WTC11 (cell line): ENCODE data around the gene ZC2HC1C.

ENCODE experiments used
- ZNF121 ChIP-seq: sonication (generic); formaldehyde crosslinking; IDR thresholded peaks from 2 replicates; pipeline ENCODE4 v1.8.0; 2023; ENCODE audit warnings: missing genetic modification reagents
- TF ChIP-seq, protein P1 (sequence below): sonication (generic); formaldehyde crosslinking; IDR thresholded peaks from 2 replicates; pipeline ENCODE4 v1.8.0; 2022; ENCODE audit warnings: mild to moderate bottlenecking, missing genetic modification reagents

DNA sequence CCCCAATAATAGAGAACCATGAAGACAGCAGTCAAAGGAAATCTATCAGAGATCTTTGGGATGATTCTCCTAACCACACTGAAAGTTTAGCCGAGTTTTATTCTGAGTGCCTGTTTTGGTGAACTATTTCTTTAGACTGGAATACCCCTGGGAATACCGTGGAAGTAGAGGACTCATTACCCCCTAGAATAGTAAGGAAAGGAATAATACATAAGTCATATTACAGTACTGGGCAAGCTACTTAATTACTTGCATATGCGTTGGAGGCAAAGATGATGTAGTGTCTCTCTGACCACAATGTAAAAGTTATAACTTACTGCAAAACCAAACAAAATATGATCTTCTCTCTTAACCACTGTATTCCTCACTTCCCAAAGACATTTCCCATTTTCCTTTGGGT lies 25.5 kb downstream of the ZC2HC1C start:
- TF ChIP-seq, protein P1, sequence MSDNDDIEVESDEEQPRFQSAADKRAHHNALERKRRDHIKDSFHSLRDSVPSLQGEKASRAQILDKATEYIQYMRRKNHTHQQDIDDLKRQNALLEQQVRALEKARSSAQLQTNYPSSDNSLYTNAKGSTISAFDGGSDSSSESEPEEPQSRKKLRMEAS (CRISPR knock-in tag), result no peak
- no peak for TF ChIP-seq ZNF121 (CRISPR knock-in tag)
